Hepatocyte (in vitro differentiated cells): ENCODE measurements around the gene ABL2. TPM values are rescaled to one million over a fixed set of nuclear protein-coding genes. Genes with fewer than 3 reads are reported as not detected.

Source experiments
- DNase-seq: peaks from one replicate; pipeline ENCODE4 v3.0.0-alpha.2; 2016; ENCODE audit warnings: low spot score
- H2AFZ ChIP-seq: fragments of 200-600 bp; sonication (generic); 2 replicates; pipeline ENCODE4 v1.6.0; 2016; ENCODE audit warnings: antibody characterized with exemption, mild to moderate bottlenecking
- H3K27ac ChIP-seq: fragments of 200-600 bp; sonication (generic); 2 replicates; pipeline ENCODE4 v1.5.1; 2016; ENCODE audit warnings: mild to moderate bottlenecking
- H3K27me3 ChIP-seq: fragments of 200-600 bp; sonication (generic); 2 replicates; pipeline ENCODE4 v1.6.1; 2016
- H3K36me3 ChIP-seq: fragments of 200-600 bp; sonication (generic); replicated peaks from 2 replicates; pipeline ENCODE4 v1.5.1; 2016; ENCODE audit warnings: low read depth; ENCODE audit not compliant: insufficient read depth
- H3K4me1 ChIP-seq: fragments of 200-600 bp; sonication (generic); 2 replicates; pipeline ENCODE4 v1.5.1; 2016; ENCODE audit warnings: mild to moderate bottlenecking, moderate library complexity; ENCODE audit not compliant: insufficient read depth
- H3K4me2 ChIP-seq: fragments of 200-600 bp; sonication (generic); 2 replicates; pipeline ENCODE4 v1.6.0; 2016
- H3K4me3 ChIP-seq: fragments of 200-600 bp; sonication (generic); 2 replicates; pipeline ENCODE4 v1.5.1; 2016; ENCODE audit warnings: mild to moderate bottlenecking
- H3K79me2 ChIP-seq: fragments of 200-600 bp; sonication (generic); 2 replicates; pipeline ENCODE4 v1.6.0; 2017; ENCODE audit warnings: mild to moderate bottlenecking
- H3K9me2 ChIP-seq: fragments of 200-600 bp; sonication (generic); replicated peaks from 2 replicates; pipeline ENCODE4 v1.6.0; 2017; ENCODE audit warnings: mild to moderate bottlenecking; ENCODE audit not compliant: insufficient read depth
- H3K9me3 ChIP-seq: fragments of 200-600 bp; sonication (generic); 2 replicates; pipeline ENCODE4 v1.5.1; 2016; ENCODE audit warnings: low read depth, mild to moderate bottlenecking
- H4K20me1 ChIP-seq: fragments of 200-600 bp; sonication (generic); 2 replicates; pipeline ENCODE4 v1.6.0; 2016; ENCODE audit warnings: mild to moderate bottlenecking; ENCODE audit not compliant: insufficient read depth, poor library complexity, severe bottlenecking
- CTCF ChIP-seq: fragments of 200-600 bp; sonication (generic); IDR thresholded peaks from 2 replicates; pipeline ENCODE4 v1.5.1; 2016; ENCODE audit warnings: antibody characterized with exemption, mild to moderate bottlenecking; ENCODE audit not compliant: poor library complexity
- EZH2 ChIP-seq: fragments of 200-600 bp; sonication (generic); IDR thresholded peaks from 2 replicates; pipeline ENCODE4 v1.6.1; 2016; ENCODE audit warnings: antibody characterized with exemption, mild to moderate bottlenecking, borderline replicate concordance
- EZH2phosphoT487 ChIP-seq: fragments of 200-600 bp; sonication (generic); IDR thresholded peaks from one replicate; pipeline ENCODE4 v1.6.1; 2018; ENCODE audit warnings: antibody characterized with exemption, mild to moderate bottlenecking, low read depth, moderate library complexity; ENCODE audit not compliant: unreplicated experiment, severe bottlenecking
- WGBS: methylation state at CpG from one replicate; pipeline ENCODE4 v1.1.6; 2016; ENCODE audit warnings: low lambda C conversion rate; ENCODE audit errors: missing lambda C conversion rate; 5-methylcytosine and 5-hydroxymethylcytosine counted together
- polyA plus RNA-seq: library from polyadenylated mRNA; unstranded; fragments of >200 nt; fragmentation: Nextera tagmentation; extraction: Ambion mirVana; gene quantifications from 2 replicates; pipeline ENCODE4 v1.2.1, GENCODE V29; 2016
- total RNA-seq: library from RNA; depleted of rRNA; stranded (reverse); fragments of >200 nt; gene quantifications from 2 replicates; pipeline ENCODE4 v1.2.3, GENCODE V29; 2014

Gene ABL2
- total and polyA plus RNA-seq, 2 experiments from 2014 or later, result 8.6 to 11.6 TPM

DNA sequence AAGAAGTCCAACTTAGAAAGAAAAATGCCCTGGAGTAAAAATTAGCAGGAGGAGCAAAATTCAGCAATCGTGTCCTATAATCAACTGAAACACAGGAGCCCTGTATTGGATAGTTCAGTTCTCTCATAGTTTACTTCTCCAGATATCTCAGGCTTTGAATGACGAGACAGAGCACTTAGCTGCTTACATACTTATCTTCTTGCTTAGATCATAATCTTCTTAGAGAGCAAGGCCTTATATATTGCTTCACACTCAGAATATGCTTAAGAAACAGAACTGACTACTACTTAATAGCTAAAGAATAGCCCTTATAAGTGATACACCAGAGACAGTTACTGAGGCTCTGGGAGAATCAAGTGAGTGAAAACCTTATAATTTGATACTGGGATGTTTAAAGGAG, 108.7 kb downstream of the ABL2 start:
- WGBS, result 75% methylated on average over 2 of the region's 2 CpGs
- no peaks in the 10 kb centered on the region for H4K20me1 ChIP-seq
- no peak overlapping the region for H3K4me3 ChIP-seq
- TF ChIP-seq EZH2, result no peak
- TF ChIP-seq CTCF, result no peak
- TF ChIP-seq EZH2phosphoT487, result no peak
- H3K9me2 ChIP-seq, result no peaks in the 10 kb centered on the region
- no peak overlapping the region for H3K4me2 ChIP-seq
- no peaks in the 10 kb centered on the region for H3K9me3 ChIP-seq
- H3K27me3 ChIP-seq, result no peaks in the 10 kb centered on the region
- DNase-seq, result no peak
- H3K27ac ChIP-seq, result no peak overlapping the region
- H3K4me1 ChIP-seq, result no peaks in the 10 kb centered on the region
- H2AFZ ChIP-seq, result no peak overlapping the region
- H3K36me3 ChIP-seq, result no peaks in the 10 kb centered on the region
- no peaks in the 10 kb centered on the region for H3K79me2 ChIP-seq

- Histone ChIP-seq H3K27me3 (no peaks in the 10 kb centered on the region), H3K4me2 (no peak overlapping the region), H4K20me1 (no peaks in the 10 kb centered on the region), H3K9me3 (no peaks in the 10 kb centered on the region), H3K9me2 (no peaks in the 10 kb centered on the region), H3K4me1 (no peaks in the 10 kb centered on the region), H3K4me3 (no peak overlapping the region), H3K36me3 (no peaks in the 10 kb centered on the region), H2AFZ (no peak overlapping the region), H3K27ac (no peak overlapping the region), H3K79me2 (no peaks in the 10 kb centered on the region)
- TF ChIP-seq EZH2, result no peak
- no peak for TF ChIP-seq CTCF
- no peak for TF ChIP-seq EZH2phosphoT487
- no peak for DNase-seq
Observed at GRCh38 chr1:179119513-179119912, 110.0 kb downstream of the ABL2 start.

- DNase-seq, result no peak
- Histone ChIP-seq H3K27ac (no peak overlapping the region), H3K4me1 (no peaks in the 10 kb centered on the region), H3K9me2 (no peaks in the 10 kb centered on the region), H3K4me2 (no peak overlapping the region), H4K20me1 (no peaks in the 10 kb centered on the region), H3K4me3 (no peak overlapping the region), H2AFZ (no peak overlapping the region), H3K9me3 (no peaks in the 10 kb centered on the region), H3K79me2 (no peaks in the 10 kb centered on the region), H3K36me3 (no peaks in the 10 kb centered on the region), H3K27me3 (no peaks in the 10 kb centered on the region)
- TF ChIP-seq CTCF (no peak), EZH2 (no peak), EZH2phosphoT487 (no peak)
- 94% methylated on average over 3 of the region's 3 CpGs for WGBS
Observed at GRCh38 chr1:179115181-179115580, 114.3 kb downstream of the ABL2 start.

DNA sequence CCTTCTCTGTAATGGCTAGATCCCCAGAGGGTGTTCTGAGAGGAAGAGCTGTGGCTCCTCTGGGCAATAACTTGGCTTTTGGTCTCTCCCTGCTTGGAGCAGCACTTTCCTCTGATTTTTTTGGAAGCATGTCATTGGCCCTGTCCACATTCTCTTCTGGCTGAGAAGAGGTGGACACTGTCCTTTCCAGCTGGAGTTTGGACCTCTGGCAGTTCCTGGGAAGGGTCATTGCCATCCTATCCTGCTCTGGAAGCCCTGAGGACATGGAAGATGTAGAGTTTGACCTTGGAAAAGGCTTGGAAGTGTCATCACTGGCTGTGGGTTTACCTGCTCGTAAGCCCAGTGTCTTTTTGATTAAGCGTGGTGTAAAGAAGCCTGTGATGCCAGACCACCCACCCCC, 120.8 kb downstream of the ABL2 start:
- H3K27ac ChIP-seq, result no peak overlapping the region
- no peaks in the 10 kb centered on the region for H3K79me2 ChIP-seq

More for the DNA sequence above, 120.8 kb downstream of the ABL2 start:
- DNase-seq, result no peak
- WGBS, result 77% methylated on average over 2 of the region's 2 CpGs
- H3K4me2 ChIP-seq, result no peak overlapping the region
- H3K36me3 ChIP-seq, result no peaks in the 10 kb centered on the region
- no peaks in the 10 kb centered on the region for H3K4me1 ChIP-seq
- no peaks in the 10 kb centered on the region for H4K20me1 ChIP-seq
- no peaks in the 10 kb centered on the region for H3K27me3 ChIP-seq
- H2AFZ ChIP-seq, result no peak overlapping the region
- no peaks in the 10 kb centered on the region for H3K9me3 ChIP-seq
- no peaks in the 10 kb centered on the region for H3K9me2 ChIP-seq
- no peak for TF ChIP-seq EZH2
- no peak overlapping the region for H3K4me3 ChIP-seq
